SK-N-SH treated with all-trans-retinoic acid at 6 μM for 48 hours (cell line): Measurements from ENCODE around the gene RRAD.

Experiments
- ATAC-seq: fragments of 200-7000 bp; cut with Tn5 transposase; 3 replicates; pipeline ENCODE4 v1.9.1; 2020; ENCODE audit warnings: mild to moderate bottlenecking, moderate library complexity
- ARNTL ChIP-seq: fragments of 450-650 bp; formaldehyde crosslinking; IDR thresholded peaks from 2 replicates; pipeline ENCODE4 v1.5.0; 2020; ENCODE audit warnings: low read depth, mild to moderate bottlenecking, moderate library complexity, borderline replicate concordance
- BACH2 ChIP-seq: fragments of 250-450 bp; sonication (Bioruptor Pico); IDR thresholded peaks from 2 replicates; pipeline ENCODE4 v1.9.0; 2021; ENCODE audit warnings: mild to moderate bottlenecking, borderline replicate concordance
- CSDC2 ChIP-seq: fragments of 250-450 bp; sonication (Bioruptor Pico); IDR thresholded peaks from 2 replicates; pipeline ENCODE4 v1.5.0; 2020; ENCODE audit warnings: mild to moderate bottlenecking, moderate library complexity
- ESRRG ChIP-seq: fragments of 250-450 bp; sonication (Bioruptor Pico); IDR thresholded peaks from 2 replicates; pipeline ENCODE4 v1.6.1; 2021; ENCODE audit warnings: mild to moderate bottlenecking
- GLIS3 ChIP-seq: fragments of 250-450 bp; sonication (Bioruptor Pico); IDR thresholded peaks from 2 replicates; pipeline ENCODE4 v1.5.0; 2020; ENCODE audit warnings: mild to moderate bottlenecking, moderate library complexity
- ISL1 ChIP-seq: fragments of 250-450 bp; sonication (Bioruptor Pico); IDR thresholded peaks from 2 replicates; pipeline ENCODE4 v2.1.2; 2022; ENCODE audit warnings: mild to moderate bottlenecking, moderate library complexity
- OSR1 ChIP-seq: fragments of 250-450 bp; sonication (Bioruptor Pico); IDR thresholded peaks from 2 replicates; pipeline ENCODE4 v1.8.0; 2022; ENCODE audit warnings: moderate library complexity, mild to moderate bottlenecking, inconsistent platforms
- PPARA ChIP-seq: fragments of 250-450 bp; sonication (Bioruptor Pico); IDR thresholded peaks from 2 replicates; pipeline ENCODE4 v1.5.0; 2020; ENCODE audit warnings: mild to moderate bottlenecking, borderline replicate concordance
- RARB ChIP-seq: fragments of 250-450 bp; sonication (Bioruptor Pico); IDR thresholded peaks from 2 replicates; pipeline ENCODE4 v1.8.0; 2021; ENCODE audit warnings: mild to moderate bottlenecking, moderate library complexity
- SNAI2 ChIP-seq: fragments of 250-450 bp; sonication (Bioruptor Pico); IDR thresholded peaks from 2 replicates; pipeline ENCODE4 v1.5.0; 2020; ENCODE audit warnings: mild to moderate bottlenecking, moderate library complexity
- TCF4 ChIP-seq: fragments of 250-450 bp; sonication (Bioruptor Pico); IDR thresholded peaks from 2 replicates; pipeline ENCODE4 v1.8.0; 2021; ENCODE audit warnings: mild to moderate bottlenecking, moderate library complexity, borderline replicate concordance
- TOX ChIP-seq: fragments of 250-450 bp; sonication (Bioruptor Pico); IDR thresholded peaks from 2 replicates; pipeline ENCODE4 v1.8.0; 2021; ENCODE audit warnings: mild to moderate bottlenecking, moderate library complexity, borderline replicate concordance
- ZC3H10 ChIP-seq: fragments of 250-450 bp; sonication (Bioruptor Pico); IDR thresholded peaks from 2 replicates; pipeline ENCODE4 v1.5.1; 2021; ENCODE audit warnings: mild to moderate bottlenecking, moderate library complexity
- ZFP3 ChIP-seq: fragments of 250-450 bp; sonication (Bioruptor Pico); IDR thresholded peaks from 2 replicates; pipeline ENCODE4 v1.5.0; 2020; ENCODE audit warnings: mild to moderate bottlenecking, moderate library complexity
- ZNF565 ChIP-seq: fragments of 450-650 bp; formaldehyde crosslinking; conservative IDR thresholded peaks from 2 replicates; pipeline ENCODE4 v1.5.0; 2020; ENCODE audit warnings: low read depth, mild to moderate bottlenecking, moderate library complexity
- ZNF70 ChIP-seq: fragments of 450-650 bp; formaldehyde crosslinking; IDR thresholded peaks from 2 replicates; pipeline ENCODE4 v1.5.0; 2020; ENCODE audit warnings: mild to moderate bottlenecking, moderate library complexity
- ZNF8 ChIP-seq: fragments of 450-650 bp; formaldehyde crosslinking; IDR thresholded peaks from 2 replicates; pipeline ENCODE4 v1.5.0; 2020; ENCODE audit warnings: mild to moderate bottlenecking, moderate library complexity
- TF ChIP-seq, protein P1 (sequence below): fragments of 250-450 bp; sonication (Bioruptor Pico); IDR thresholded peaks from 2 replicates; pipeline ENCODE4 v1.8.0; 2021; ENCODE audit warnings: low read depth, mild to moderate bottlenecking, moderate library complexity, borderline replicate concordance
- TF ChIP-seq, protein P2 (sequence below): fragments of 250-450 bp; sonication (Bioruptor Pico); IDR thresholded peaks from 2 replicates; pipeline ENCODE4 v1.5.0; 2020; ENCODE audit warnings: mild to moderate bottlenecking, moderate library complexity
- TF ChIP-seq, protein P3 (sequence below): fragments of 250-450 bp; sonication (Bioruptor Pico); IDR thresholded peaks from 2 replicates; pipeline ENCODE4 v1.8.0; 2020; ENCODE audit warnings: mild to moderate bottlenecking, moderate library complexity, borderline replicate concordance
- TF ChIP-seq, protein P4 (sequence below): fragments of 250-450 bp; sonication (Bioruptor Pico); IDR thresholded peaks from 2 replicates; pipeline ENCODE4 v1.5.1; 2021; ENCODE audit warnings: mild to moderate bottlenecking, moderate library complexity
- TF ChIP-seq, protein P5 (sequence below): fragments of 250-450 bp; sonication (Bioruptor Pico); IDR thresholded peaks from 2 replicates; pipeline ENCODE4 v1.5.1; 2020; ENCODE audit warnings: low read depth, mild to moderate bottlenecking, moderate library complexity

The RRAD gene

DNA sequence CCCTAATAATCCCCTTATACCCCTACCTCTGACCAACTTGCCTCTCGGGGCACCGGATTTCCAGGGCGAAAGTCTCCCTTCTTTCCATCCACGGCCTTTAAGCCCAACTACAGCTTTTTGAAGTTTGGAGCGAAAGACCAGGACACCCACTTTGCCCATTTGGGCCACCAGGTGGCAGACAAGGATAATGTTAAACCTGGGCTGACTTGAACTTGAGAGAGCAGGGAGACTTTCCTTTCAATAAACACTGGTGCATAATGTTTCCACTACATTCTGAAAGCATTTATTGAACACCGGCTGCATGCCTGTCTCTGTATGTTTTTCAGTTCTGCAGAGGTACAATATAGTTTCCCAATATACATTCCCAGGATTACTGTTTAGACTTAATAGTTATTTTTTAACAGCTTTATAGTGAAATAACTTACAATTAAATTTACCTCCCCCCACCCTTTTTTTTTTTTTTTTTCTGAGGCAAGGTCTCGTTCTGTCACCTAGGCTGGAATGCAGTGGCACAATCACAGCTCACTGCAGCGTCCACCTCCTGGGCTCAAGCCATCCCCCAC is 28.8 kb upstream of the RRAD start:
- TF ChIP-seq, protein P1, sequence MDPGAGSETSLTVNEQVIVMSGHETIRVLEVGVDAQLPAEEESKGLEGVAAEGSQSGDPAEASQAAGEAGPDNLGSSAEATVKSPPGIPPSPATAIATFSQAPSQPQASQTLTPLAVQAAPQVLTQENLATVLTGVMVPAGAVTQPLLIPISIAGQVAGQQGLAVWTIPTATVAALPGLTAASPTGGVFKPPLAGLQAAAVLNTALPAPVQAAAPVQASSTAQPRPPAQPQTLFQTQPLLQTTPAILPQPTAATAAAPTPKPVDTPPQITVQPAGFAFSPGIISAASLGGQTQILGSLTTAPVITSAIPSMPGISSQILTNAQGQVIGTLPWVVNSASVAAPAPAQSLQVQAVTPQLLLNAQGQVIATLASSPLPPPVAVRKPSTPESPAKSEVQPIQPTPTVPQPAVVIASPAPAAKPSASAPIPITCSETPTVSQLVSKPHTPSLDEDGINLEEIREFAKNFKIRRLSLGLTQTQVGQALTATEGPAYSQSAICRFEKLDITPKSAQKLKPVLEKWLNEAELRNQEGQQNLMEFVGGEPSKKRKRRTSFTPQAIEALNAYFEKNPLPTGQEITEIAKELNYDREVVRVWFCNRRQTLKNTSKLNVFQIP (CRISPR knock-in tag), result no peak
- TF ChIP-seq ZNF8 (CRISPR knock-in tag) (no peak), ZC3H10 (CRISPR knock-in tag) (no peak), ZFP3 (CRISPR knock-in tag) (no peak), ARNTL (no peak), GLIS3 (CRISPR knock-in tag) (no peak), OSR1 (CRISPR knock-in tag) (no peak), ESRRG (CRISPR knock-in tag) (no peak), ZNF70 (CRISPR knock-in tag) (no peak), TOX (no peak), BACH2 (CRISPR knock-in tag) (no peak), TCF4 (CRISPR knock-in tag) (no peak), SNAI2 (CRISPR knock-in tag) (no peak), PPARA (no peak)
- TF ChIP-seq, protein P2, sequence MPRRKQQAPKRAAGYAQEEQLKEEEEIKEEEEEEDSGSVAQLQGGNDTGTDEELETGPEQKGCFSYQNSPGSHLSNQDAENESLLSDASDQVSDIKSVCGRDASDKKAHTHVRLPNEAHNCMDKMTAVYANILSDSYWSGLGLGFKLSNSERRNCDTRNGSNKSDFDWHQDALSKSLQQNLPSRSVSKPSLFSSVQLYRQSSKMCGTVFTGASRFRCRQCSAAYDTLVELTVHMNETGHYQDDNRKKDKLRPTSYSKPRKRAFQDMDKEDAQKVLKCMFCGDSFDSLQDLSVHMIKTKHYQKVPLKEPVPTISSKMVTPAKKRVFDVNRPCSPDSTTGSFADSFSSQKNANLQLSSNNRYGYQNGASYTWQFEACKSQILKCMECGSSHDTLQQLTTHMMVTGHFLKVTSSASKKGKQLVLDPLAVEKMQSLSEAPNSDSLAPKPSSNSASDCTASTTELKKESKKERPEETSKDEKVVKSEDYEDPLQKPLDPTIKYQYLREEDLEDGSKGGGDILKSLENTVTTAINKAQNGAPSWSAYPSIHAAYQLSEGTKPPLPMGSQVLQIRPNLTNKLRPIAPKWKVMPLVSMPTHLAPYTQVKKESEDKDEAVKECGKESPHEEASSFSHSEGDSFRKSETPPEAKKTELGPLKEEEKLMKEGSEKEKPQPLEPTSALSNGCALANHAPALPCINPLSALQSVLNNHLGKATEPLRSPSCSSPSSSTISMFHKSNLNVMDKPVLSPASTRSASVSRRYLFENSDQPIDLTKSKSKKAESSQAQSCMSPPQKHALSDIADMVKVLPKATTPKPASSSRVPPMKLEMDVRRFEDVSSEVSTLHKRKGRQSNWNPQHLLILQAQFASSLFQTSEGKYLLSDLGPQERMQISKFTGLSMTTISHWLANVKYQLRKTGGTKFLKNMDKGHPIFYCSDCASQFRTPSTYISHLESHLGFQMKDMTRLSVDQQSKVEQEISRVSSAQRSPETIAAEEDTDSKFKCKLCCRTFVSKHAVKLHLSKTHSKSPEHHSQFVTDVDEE (CRISPR knock-in tag), result no peak
- TF ChIP-seq, protein P3, sequence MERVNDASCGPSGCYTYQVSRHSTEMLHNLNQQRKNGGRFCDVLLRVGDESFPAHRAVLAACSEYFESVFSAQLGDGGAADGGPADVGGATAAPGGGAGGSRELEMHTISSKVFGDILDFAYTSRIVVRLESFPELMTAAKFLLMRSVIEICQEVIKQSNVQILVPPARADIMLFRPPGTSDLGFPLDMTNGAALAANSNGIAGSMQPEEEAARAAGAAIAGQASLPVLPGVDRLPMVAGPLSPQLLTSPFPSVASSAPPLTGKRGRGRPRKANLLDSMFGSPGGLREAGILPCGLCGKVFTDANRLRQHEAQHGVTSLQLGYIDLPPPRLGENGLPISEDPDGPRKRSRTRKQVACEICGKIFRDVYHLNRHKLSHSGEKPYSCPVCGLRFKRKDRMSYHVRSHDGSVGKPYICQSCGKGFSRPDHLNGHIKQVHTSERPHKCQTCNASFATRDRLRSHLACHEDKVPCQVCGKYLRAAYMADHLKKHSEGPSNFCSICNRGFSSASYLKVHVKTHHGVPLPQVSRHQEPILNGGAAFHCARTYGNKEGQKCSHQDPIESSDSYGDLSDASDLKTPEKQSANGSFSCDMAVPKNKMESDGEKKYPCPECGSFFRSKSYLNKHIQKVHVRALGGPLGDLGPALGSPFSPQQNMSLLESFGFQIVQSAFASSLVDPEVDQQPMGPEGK, result no peak
- TF ChIP-seq, protein P4, sequence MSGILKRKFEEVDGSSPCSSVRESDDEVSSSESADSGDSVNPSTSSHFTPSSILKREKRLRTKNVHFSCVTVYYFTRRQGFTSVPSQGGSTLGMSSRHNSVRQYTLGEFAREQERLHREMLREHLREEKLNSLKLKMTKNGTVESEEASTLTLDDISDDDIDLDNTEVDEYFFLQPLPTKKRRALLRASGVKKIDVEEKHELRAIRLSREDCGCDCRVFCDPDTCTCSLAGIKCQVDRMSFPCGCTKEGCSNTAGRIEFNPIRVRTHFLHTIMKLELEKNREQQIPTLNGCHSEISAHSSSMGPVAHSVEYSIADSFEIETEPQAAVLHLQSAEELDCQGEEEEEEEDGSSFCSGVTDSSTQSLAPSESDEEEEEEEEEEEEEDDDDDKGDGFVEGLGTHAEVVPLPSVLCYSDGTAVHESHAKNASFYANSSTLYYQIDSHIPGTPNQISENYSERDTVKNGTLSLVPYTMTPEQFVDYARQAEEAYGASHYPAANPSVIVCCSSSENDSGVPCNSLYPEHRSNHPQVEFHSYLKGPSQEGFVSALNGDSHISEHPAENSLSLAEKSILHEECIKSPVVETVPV, result no peak
- TF ChIP-seq, all 23 proteins: peak for 0
- ATAC-seq, result peak; percentile 98

DNA sequence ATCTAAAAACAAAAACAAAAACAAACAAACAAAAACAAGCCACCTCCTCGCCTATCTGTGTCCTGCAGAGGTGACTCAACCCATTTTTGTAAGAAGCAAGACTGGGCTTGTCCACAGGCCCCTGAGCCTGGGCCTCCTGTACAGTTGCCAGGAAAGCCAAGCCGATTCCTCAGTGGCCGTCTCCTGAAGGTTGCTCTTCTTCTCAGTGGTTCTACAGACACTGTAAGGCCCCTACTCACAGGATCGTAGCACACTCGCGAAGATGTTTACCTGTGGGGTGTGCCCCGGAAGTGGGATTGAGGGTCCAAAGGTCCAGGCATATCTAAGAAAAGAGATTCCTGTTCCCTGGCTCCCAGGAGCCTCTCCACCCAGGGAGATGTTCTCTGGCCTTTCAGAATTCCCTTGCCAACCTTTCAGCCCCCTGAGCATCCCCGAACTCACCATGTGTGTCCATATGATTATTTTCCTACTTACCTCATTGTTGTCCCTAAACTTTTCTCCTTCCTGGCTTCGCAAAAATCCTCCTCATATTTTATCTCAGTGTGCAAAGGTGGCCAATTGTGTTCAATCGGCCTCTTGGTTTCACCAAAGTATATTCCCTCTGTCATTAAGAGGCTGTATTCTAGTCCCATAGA is 28.2 kb upstream of the RRAD start:
- peak; percentile 34 for ATAC-seq
- TF ChIP-seq ZNF70 (CRISPR knock-in tag) (no peak), RARB (CRISPR knock-in tag) (no peak), ZC3H10 (CRISPR knock-in tag) (no peak)
- TF ChIP-seq, protein P2 (CRISPR knock-in tag), result no peak

DNA sequence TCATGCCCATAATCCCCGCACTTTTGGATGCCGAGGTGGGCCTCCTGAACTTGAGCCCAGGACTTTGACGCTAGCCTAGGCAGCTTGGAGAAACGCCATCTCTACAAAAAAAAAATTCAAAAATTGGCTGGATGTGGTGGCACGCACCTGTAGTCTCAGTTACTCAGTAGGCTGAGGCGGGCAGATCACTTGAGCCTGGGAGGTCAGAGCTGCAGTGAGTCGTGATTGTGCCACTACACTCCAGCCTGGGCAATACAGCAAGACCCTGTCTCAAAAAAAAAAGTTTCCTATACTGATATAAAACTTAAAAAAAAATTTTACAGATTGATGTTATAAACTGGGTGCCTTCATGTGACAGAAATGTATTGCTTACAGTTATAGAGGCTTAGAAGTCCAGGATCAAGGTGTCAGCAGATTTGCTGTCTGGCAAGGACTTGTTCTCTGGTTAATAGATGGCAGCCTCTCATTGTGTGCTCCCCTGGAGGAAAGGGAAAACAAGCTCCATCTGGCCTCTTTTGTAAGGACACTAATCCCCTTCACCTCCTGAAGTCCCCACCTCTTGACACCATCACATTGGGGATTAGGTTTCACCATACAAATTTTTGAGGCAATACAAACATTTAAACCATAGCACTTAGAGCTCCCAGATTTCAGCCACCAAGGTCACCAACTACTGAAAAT is 27.2 kb upstream of the RRAD start:
- ATAC-seq, result no peak
- TF ChIP-seq ZNF565 (CRISPR knock-in tag) (no peak), BACH2 (CRISPR knock-in tag) (no peak), TCF4 (CRISPR knock-in tag) (no peak), ESRRG (CRISPR knock-in tag) (no peak), ISL1 (CRISPR knock-in tag) (no peak), GLIS3 (CRISPR knock-in tag) (no peak), ZNF8 (CRISPR knock-in tag) (no peak), ARNTL (no peak), ZFP3 (CRISPR knock-in tag) (no peak), RARB (CRISPR knock-in tag) (no peak), CSDC2 (CRISPR knock-in tag) (no peak)
- TF ChIP-seq, protein P4, result no peak
- TF ChIP-seq, protein P5, sequence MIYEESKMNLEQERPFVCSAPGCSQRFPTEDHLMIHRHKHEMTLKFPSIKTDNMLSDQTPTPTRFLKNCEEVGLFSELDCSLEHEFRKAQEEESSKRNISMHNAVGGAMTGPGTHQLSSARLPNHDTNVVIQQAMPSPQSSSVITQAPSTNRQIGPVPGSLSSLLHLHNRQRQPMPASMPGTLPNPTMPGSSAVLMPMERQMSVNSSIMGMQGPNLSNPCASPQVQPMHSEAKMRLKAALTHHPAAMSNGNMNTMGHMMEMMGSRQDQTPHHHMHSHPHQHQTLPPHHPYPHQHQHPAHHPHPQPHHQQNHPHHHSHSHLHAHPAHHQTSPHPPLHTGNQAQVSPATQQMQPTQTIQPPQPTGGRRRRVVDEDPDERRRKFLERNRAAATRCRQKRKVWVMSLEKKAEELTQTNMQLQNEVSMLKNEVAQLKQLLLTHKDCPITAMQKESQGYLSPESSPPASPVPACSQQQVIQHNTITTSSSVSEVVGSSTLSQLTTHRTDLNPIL, result no peak
